CD4-positive, alpha-beta T cell treated with Interleukin-12 subunit alpha and Interleukin-12 subunit beta, for 1 hour (primary cell): ENCODE data around the gene RBFOX1.
"Not testable (repeated sequence)": the region's sequence is repeated elsewhere in the genome, so short reads cannot be mapped to it uniquely, and the experiment has no call there.

Experiments
- DNase-seq: peaks from one replicate; pipeline ENCODE4 v3.0.0-alpha.2; 2020

The RBFOX1 gene

DNA sequence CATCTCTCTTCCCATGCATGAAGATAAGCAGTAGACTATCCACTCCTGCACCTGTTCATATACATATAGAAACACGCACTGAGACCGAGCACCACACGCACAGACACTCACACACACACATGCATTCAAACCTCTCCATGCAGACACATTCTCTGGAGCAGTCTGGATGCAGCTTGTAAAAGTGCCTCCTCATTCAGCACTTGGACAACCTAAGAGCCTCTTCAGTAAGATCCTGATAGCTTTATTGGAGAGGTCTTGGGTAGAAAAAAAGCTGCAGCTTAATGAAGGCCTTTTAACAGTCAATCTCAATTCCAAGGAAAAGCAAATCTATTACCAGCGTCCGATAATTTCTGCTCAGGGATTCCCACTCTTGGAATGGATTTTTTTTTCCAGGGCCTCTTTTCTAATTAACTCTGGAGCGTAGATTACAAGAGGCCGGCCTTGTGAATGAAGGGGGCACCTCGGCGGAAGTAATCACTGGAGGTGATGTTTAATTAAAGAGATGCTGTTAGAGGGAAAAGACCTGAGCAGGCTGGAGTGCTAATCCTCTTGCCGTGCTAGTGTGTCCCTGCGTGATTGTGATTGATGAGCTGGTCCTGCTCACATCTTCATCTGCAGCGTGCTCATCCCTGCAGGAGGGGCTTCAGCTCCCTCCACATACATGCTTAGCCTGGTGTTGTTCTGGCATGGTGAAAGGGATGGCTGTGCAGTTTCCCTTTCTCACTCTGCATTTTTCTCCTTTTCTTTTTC is 155.1 kb downstream of the RBFOX1 start:
- DNase-seq: no peak

GRCh38 chr16:7492122-7492521 is 159.5 kb downstream of the RBFOX1 start:
- no peak for DNase-seq

- no peak for DNase-seq
Observed at GRCh38 chr16:7493133-7493532, 160.5 kb downstream of the RBFOX1 start.

DNA sequence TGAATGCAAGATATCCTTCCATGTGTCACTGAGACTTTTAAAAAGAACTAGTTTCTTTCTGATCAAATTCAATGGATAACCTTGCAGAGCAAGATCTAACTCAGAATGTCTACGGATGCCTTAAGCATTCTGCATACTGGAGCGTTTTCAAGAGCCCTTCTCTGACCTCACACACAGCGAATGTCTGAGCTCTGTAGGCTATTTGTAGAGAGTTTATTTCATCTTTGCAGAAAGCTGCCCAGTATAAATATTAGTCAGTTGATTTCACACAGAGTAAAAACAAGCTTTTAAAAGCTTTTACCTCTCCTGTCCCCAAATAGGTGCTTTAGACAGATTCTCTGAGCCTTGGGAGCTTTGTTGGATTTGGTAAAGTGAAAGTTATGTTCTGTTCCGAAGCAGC is 165.0 kb downstream of the RBFOX1 start:
- DNase-seq: no peak

GRCh38 chr16:7501868-7502267 is 169.2 kb downstream of the RBFOX1 start:
- DNase-seq: no peak

- not testable (repeated sequence) for DNase-seq
Observed at GRCh38 chr16:7502591-7503157, 170.0 kb downstream of the RBFOX1 start.

- DNase-seq: no peak
Observed at GRCh38 chr16:7503666-7504065, 171.0 kb downstream of the RBFOX1 start.

GRCh38 chr16:7504844-7505243 is 172.2 kb downstream of the RBFOX1 start:
- no peak for DNase-seq

- DNase-seq: no peak
Observed at GRCh38 chr16:7505495-7505894, 172.8 kb downstream of the RBFOX1 start.

GRCh38 chr16:7506363-7506762 is 173.7 kb downstream of the RBFOX1 start:
- DNase-seq: no peak

DNA sequence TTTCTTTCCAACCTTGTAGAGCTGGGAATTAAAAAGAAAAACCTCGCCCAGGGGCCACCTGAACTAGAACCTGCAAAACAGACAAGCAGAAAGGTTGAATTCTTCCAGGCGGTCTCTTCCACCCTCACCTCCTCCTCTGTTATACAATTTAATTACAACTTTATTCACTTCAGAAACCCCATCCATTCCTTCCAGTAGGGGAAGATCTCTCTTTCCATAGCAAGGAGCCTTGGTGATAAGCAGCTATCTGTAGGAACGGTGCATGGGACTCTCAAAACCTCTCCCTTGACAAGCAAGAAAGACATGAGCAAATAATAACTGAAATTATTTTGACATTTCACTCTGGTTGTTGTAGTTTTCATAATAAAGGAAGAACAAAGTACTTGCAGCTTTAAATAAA is 176.0 kb downstream of the RBFOX1 start:
- DNase-seq: no peak

- no peak for DNase-seq
Observed at GRCh38 chr16:7509963-7510601, 177.4 kb downstream of the RBFOX1 start.

- DNase-seq: no peak
Observed at GRCh38 chr16:7511549-7512260, 179.1 kb downstream of the RBFOX1 start.

GRCh38 chr16:7512503-7512902 is 179.9 kb downstream of the RBFOX1 start:
- DNase-seq: no peak

GRCh38 chr16:7513429-7513828 is 180.8 kb downstream of the RBFOX1 start:
- DNase-seq: no peak

DNA sequence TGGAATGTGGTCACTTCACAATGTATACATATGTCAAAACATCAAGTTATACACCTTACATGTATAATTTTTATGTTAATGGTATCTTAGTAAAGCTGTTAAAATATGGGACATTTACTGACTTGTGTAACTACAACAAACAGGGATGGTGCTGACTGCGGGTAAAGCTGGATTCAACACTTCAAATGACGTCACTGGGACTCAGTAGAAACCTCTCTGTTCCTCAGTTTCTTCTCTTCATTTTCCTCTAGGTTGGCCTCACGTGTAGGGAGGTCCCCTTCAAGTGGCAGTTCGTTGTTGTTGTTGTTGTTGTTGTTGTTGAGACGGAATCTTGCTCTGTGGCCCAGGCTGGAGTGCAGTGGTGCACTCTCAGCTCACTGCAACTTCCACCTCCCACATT is 182.9 kb downstream of the RBFOX1 start:
- no peak for DNase-seq

DNA sequence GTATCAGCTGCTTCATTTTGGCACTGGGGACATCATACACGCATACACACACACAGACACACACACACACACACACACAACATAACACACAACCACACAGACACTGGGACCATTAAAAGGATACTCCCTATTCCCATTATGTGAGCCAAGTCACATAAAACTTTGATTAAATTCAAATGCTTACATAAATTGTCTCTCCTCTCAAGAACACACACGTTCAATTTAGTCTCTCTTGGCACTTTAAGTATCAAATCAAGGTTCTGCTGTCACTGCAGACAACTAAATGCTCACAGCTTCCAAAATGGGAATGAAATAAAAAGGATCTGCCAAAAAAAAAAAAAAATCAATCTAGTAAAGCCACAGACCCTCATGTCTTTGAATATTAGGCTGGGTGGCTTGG is 184.9 kb downstream of the RBFOX1 start:
- no peak for DNase-seq

DNA sequence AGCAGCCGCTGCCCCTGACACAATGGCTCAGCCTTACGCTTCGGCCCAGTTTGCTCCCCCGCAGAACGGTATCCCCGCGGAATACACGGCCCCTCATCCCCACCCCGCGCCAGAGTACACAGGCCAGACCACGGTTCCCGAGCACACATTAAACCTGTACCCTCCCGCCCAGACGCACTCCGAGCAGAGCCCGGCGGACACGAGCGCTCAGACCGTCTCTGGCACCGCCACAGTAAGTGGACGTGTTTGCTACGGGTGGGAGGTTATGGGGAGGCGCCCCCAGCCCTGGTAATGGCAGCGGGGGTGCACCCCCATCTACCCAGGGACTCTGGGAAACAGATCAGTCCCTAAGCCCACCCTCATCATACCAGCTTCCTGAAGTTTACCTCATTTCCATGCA is 185.5 kb downstream of the RBFOX1 start:
- DNase-seq: no peak

DNA sequence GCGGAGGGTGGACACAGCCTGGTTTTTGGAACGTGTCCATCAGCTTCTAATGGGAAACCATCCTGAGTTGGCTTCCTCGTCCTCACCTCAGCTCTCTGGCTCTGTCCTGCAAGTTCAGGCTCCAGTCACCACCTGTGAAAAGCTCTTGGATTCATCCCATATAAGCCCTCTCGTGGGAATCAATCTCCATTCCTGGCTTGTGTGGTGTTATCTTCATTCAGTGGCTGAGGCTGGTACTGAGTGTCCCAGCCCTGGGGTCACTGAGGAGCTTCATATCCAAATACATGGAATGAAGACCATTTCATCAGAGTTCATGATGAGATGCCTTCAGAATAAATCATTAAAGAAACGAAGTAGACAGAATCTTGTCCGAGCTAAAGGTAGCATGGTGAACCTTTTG is 189.2 kb downstream of the RBFOX1 start:
- DNase-seq: no peak

GRCh38 chr16:7524419-7524818 is 191.8 kb downstream of the RBFOX1 start:
- DNase-seq: no peak

- no peak for DNase-seq
Observed at GRCh38 chr16:7526736-7527135, 194.1 kb downstream of the RBFOX1 start.

GRCh38 chr16:7532534-7532933 is 199.9 kb downstream of the RBFOX1 start:
- no peak for DNase-seq

GRCh38 chr16:7534749-7535148 is 202.1 kb downstream of the RBFOX1 start:
- no peak for DNase-seq

DNA sequence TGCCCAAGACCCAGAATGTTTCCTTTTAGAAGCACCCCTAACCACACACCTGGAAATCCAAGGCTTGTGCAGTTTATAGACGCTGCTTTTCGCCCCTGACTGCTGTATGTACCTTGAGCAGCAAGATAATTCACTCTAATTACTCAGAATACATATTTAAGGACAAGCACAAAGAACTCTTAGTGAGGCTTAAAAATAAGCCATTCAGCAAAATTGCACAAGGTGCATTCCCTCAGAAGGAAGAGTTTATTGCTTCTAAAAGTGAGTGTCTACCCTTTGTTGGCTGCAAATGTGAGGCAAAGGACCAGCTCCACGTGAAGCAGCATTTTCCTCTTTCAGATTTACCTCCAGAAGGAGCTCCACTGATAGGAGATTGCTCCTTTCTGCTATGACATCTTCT is 208.4 kb downstream of the RBFOX1 start:
- DNase-seq: no peak
